Thymus (tissue), 11 donors: ENCODE data around the gene EIF4G1. TPM values are rescaled to one million over a fixed set of nuclear protein-coding genes. Genes with fewer than 3 reads are reported as not detected.
A peak's percentile ranks its signal among the peaks of the same experiment; 100 is the strongest.
"Not testable (repeated sequence)": the region's sequence is repeated elsewhere in the genome, so short reads cannot be mapped to it uniquely, and the experiment has no call there.

ENCODE experiments used
- DNase-seq, 9 donors: peaks; one replicate each; pipeline ENCODE4 v3.0.0-alpha.2; 2013; ENCODE audit warnings: low spot score in 9 of 9, low read depth in 6 of 9, missing footprints in 1 of 9
- H3K27ac ChIP-seq, 2 donors: one replicate each; pipeline ENCODE4 v1.5.1; 2013; ENCODE audit warnings: control low read depth in 1 of 2, low read depth in 1 of 2, low read length in 1 of 2, mild to moderate bottlenecking in 1 of 2, moderate library complexity in 1 of 2
- H3K27me3 ChIP-seq, 2 donors: one replicate each; pipeline ENCODE4 v1.5.1; 2013; ENCODE audit warnings: low read length in 1 of 2; ENCODE audit not compliant: control insufficient read depth in 2 of 2, insufficient read depth in 1 of 2
- H3K36me3 ChIP-seq, 2 donors: one replicate each; pipeline ENCODE4 v1.5.1; 2013; ENCODE audit warnings: low read length in 1 of 2, mild to moderate bottlenecking in 1 of 2, moderate library complexity in 1 of 2; ENCODE audit not compliant: control insufficient read depth in 2 of 2, insufficient read depth in 2 of 2
- H3K4me1 ChIP-seq, 2 donors: one replicate each; pipeline ENCODE4 v1.5.1; 2013; ENCODE audit warnings: low read length in 2 of 2; ENCODE audit not compliant: control insufficient read depth in 2 of 2, insufficient read depth in 2 of 2
- H3K4me3 ChIP-seq, 2 donors: one replicate each; pipeline ENCODE4 v1.5.1; 2013; ENCODE audit warnings: low read length in 2 of 2, control low read depth in 1 of 2, mild to moderate bottlenecking in 1 of 2
- H3K9me3 ChIP-seq, 2 donors: one replicate each; pipeline ENCODE4 v1.5.1; 2013; ENCODE audit warnings: low read length in 1 of 2, mild to moderate bottlenecking in 1 of 2; ENCODE audit not compliant: control insufficient read depth in 2 of 2, insufficient read depth in 1 of 2
- WGBS: extraction: QIAGEN DNeasy Blood & Tissue Kit; methylation state at CpG from one replicate; pipeline ENCODE4 v1.1.7; 2013; 5-methylcytosine and 5-hydroxymethylcytosine counted together
- polyA plus RNA-seq: library from polyadenylated mRNA; stranded (reverse); fragments of 200-250 nt; gene quantifications from one replicate; pipeline ENCODE4 v1.2.3, GENCODE V29; 2013
- total RNA-seq: library from RNA; stranded (reverse); fragments of 120-200 nt; gene quantifications from one replicate; pipeline ENCODE4 v1.2.4, GENCODE V29; 2013
- donor health status: healthy.

The EIF4G1 gene
- total and polyA plus RNA-seq, 2 donors: 69.0 to 97.5 TPM

- 82% methylated on average over 4 of the region's 4 CpGs for WGBS
- Histone ChIP-seq H3K9me3 (no peaks in the 10 kb centered on the region), H3K36me3 (peaks cover 38 to 47% of the 10 kb centered on the region in 2 donors), H3K27ac (peak overlapping the region; percentile 84 to 93), H3K27me3 (peaks cover 0 to 37% of the 10 kb centered on the region in 2 donors), H3K4me3 (peak overlapping the region; percentile 60 to 91), H3K4me1 (peaks cover 9 to 29% of the 10 kb centered on the region in 2 donors)
- DNase-seq: no peak
Observed at GRCh38 chr3:184335291-184335660, 20.9 kb downstream of the EIF4G1 start.

- peaks cover 35 to 42% of the 10 kb centered on the region in 2 donors for H3K36me3 ChIP-seq
- 2% methylated on average over 77 of the region's 77 CpGs for WGBS
- peak; percentile 37 to 87 (median 73) for DNase-seq
Observed at GRCh38 chr3:184335661-184336546, 21.5 kb downstream of the EIF4G1 start.

GRCh38 chr3:184336547-184337398 is 22.4 kb downstream of the EIF4G1 start:
- H3K4me1 ChIP-seq: peaks cover 9 to 29% of the 10 kb centered on the region in 2 donors

More at GRCh38 chr3:184335661-184336546, 21.5 kb downstream of the EIF4G1 start:
- Histone ChIP-seq H3K9me3 (no peaks in the 10 kb centered on the region), H3K27ac (peak overlapping the region; percentile 84 to 93), H3K4me3 (peak overlapping the region; percentile 60 to 91), H3K4me1 (peaks cover 9 to 29% of the 10 kb centered on the region in 2 donors), H3K27me3 (peaks cover 0 to 37% of the 10 kb centered on the region in 2 donors)

GRCh38 chr3:184337399-184337714 is 23.0 kb downstream of the EIF4G1 start, which contains the start of gene FAM131A:
FAM131A (plus strand) TSS chr3:184337600; CDS start chr3:184337631, 31 bp downstream.
- H3K36me3 ChIP-seq: peaks cover 20 to 28% of the 10 kb centered on the region in 2 donors
- no peak for DNase-seq
- H3K27me3 ChIP-seq: peaks cover 0 to 37% of the 10 kb centered on the region in 2 donors
- H3K27ac ChIP-seq: peak within 1 kb of the TSS; percentile 41 to 93
- peak within 1 kb of the TSS; percentile 60 to 91 for H3K4me3 ChIP-seq
- no peaks in the 10 kb centered on the region for H3K9me3 ChIP-seq
- H3K4me1 ChIP-seq: peaks cover 9 to 29% of the 10 kb centered on the region in 2 donors
- 94% methylated on average over 6 of the region's 6 CpGs for WGBS

More at GRCh38 chr3:184336547-184337398, 22.4 kb downstream of the EIF4G1 start:
- H3K9me3 ChIP-seq: no peaks in the 10 kb centered on the region
- peak in 1 of 9 donors; percentile 30 for DNase-seq
- WGBS: 32% methylated on average over 17 of the region's 17 CpGs
- H3K36me3 ChIP-seq: peaks cover 26 to 34% of the 10 kb centered on the region in 2 donors
- H3K4me3 ChIP-seq: peak overlapping the region; percentile 60 to 91
- peak overlapping the region; percentile 41 to 93 for H3K27ac ChIP-seq
- peaks cover 0 to 37% of the 10 kb centered on the region in 2 donors for H3K27me3 ChIP-seq

- H3K27ac ChIP-seq: peak overlapping the region; percentile 5 to 59
- H3K27me3 ChIP-seq: peaks cover 0 to 37% of the 10 kb centered on the region in 2 donors
- H3K36me3 ChIP-seq: peaks cover 20 to 21% of the 10 kb centered on the region in 2 donors
- no peak overlapping the region for H3K4me3 ChIP-seq
- DNase-seq: no peak
- WGBS: 90% methylated on average over 7 of the region's 7 CpGs
- H3K9me3 ChIP-seq: no peaks in the 10 kb centered on the region
- H3K4me1 ChIP-seq: peaks cover 9 to 29% of the 10 kb centered on the region in 2 donors
Observed at GRCh38 chr3:184337981-184338380, 23.6 kb downstream of the EIF4G1 start.

GRCh38 chr3:184338511-184338945 is 24.1 kb downstream of the EIF4G1 start:
- H3K4me1 ChIP-seq: peaks cover 9 to 29% of the 10 kb centered on the region in 2 donors
- no peak overlapping the region for H3K4me3 ChIP-seq
- peaks cover 0 to 37% of the 10 kb centered on the region in 2 donors for H3K27me3 ChIP-seq
- H3K36me3 ChIP-seq: peaks cover 17 to 19% of the 10 kb centered on the region in 2 donors
- WGBS: 66% methylated on average over 37 of the region's 37 CpGs
- H3K9me3 ChIP-seq: no peaks in the 10 kb centered on the region
- H3K27ac ChIP-seq: no peak overlapping the region
- peak in 2 of 9 donors; percentile 21 to 35 for DNase-seq

- Histone ChIP-seq H3K4me3 (no peak overlapping the region), H3K36me3 (peaks cover 13 to 14% of the 10 kb centered on the region in 2 donors), H3K4me1 (peaks cover 9 to 29% of the 10 kb centered on the region in 2 donors), H3K27ac (no peak overlapping the region), H3K27me3 (peaks cover 0 to 37% of the 10 kb centered on the region in 2 donors), H3K9me3 (no peaks in the 10 kb centered on the region)
- 92% methylated on average over 8 of the region's 8 CpGs for WGBS
- DNase-seq: no peak
Observed at GRCh38 chr3:184339001-184339400, 24.6 kb downstream of the EIF4G1 start.

- DNase-seq, H3K27ac ChIP-seq, H3K4me3 ChIP-seq, H3K9me3 ChIP-seq: not testable (repeated sequence)
- Histone ChIP-seq H3K36me3 (peaks cover 9 to 12% of the 10 kb centered on the region in 2 donors), H3K27me3 (peaks cover 0 to 37% of the 10 kb centered on the region in 2 donors), H3K4me1 (peaks cover 9 to 29% of the 10 kb centered on the region in 2 donors)
- 97% methylated on average over 19 of the region's 19 CpGs for WGBS
Observed at GRCh38 chr3:184339451-184340135, 25.2 kb downstream of the EIF4G1 start.
